Caki2 (cell line): ENCODE data around the gene CERT1. TPM values are rescaled to one million over a fixed set of nuclear protein-coding genes. Genes with fewer than 3 reads are reported as not detected.
A peak's percentile ranks its signal among the peaks of the same experiment; 100 is the strongest.
"Not testable (repeated sequence)": the region's sequence is repeated elsewhere in the genome, so short reads cannot be mapped to it uniquely, and the experiment has no call there.

ENCODE experiments used
- DNase-seq: peaks from one replicate; pipeline ENCODE4 v3.0.0-alpha.2; 2015; ENCODE audit warnings: low read depth
- in situ Hi-C: cut with HindIII; loops from 2 replicates; pipeline ENCODE4 v1.10.0; 2016; ENCODE audit warnings: low sequenced_read_pairs, low pct_unique_long_range_greater_than_20kb, mixed read lengths
- total RNA-seq: library from RNA; depleted of rRNA; stranded (reverse); fragments of >200 nt; shearing (Covaris generic); gene quantifications from 2 replicates; pipeline ENCODE4 v1.2.3, GENCODE V29; 2014; ENCODE audit warnings: low replicate concordance; rRNA removed

CERT1 gene
- total RNA-seq, 1 experiment from 2014 or later: 11.0 TPM

DNA sequence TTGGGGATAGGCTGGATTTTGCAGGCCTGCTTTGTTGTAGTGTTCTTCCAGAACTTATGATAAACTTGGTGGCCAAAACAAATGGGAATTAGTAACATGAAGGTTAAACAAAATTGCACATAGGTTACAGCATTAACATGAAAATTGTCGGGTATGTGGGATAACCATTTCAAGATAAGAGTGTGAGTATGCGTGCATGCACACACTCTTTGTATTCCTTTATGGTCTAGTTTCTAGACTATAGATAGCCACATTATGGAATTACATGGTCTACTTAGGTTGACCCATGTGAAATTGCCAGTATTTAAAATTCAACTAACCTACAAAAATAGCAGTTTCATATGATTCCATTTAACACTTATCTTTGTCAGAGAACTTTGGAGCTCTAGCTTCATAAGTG is 173.0 kb downstream of the CERT1 start:
- in situ Hi-C loops: no loop called here
- DNase-seq: no peak

DNA sequence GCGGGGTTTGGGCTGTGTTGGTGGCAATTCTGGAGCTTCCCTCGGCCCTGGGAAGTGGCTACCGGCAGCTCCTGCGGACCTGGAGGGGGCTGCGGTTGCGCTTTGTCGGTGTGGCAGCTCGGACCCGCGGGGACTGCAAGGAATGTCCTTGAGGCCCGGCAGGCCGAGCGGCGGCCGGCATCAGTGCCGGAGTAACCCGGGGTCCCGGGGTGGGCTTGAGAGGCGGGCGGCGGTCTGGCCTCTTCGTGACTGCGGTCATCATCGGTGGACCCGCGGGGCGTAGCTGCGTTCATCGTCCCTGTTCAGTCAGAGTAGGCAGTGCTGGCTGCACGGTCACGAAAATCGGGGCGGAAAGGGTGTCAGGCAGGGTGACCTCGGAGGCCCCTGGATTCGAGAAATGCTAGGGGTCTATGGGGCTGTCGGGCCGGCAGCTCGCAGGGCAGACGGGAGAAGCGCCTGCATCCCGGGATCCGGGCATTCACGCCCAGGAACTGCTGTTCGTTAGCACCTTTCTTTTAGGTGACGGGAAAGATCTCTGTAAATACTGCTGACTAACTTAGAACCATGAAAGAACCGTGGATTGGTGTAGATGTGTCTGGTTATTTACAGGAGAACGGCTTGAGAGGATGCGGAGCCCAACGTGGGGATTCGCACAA is 173.9 kb downstream of the CERT1 start:
- in situ Hi-C loops: no loop called here
- DNase-seq: peak; percentile 23

DNA sequence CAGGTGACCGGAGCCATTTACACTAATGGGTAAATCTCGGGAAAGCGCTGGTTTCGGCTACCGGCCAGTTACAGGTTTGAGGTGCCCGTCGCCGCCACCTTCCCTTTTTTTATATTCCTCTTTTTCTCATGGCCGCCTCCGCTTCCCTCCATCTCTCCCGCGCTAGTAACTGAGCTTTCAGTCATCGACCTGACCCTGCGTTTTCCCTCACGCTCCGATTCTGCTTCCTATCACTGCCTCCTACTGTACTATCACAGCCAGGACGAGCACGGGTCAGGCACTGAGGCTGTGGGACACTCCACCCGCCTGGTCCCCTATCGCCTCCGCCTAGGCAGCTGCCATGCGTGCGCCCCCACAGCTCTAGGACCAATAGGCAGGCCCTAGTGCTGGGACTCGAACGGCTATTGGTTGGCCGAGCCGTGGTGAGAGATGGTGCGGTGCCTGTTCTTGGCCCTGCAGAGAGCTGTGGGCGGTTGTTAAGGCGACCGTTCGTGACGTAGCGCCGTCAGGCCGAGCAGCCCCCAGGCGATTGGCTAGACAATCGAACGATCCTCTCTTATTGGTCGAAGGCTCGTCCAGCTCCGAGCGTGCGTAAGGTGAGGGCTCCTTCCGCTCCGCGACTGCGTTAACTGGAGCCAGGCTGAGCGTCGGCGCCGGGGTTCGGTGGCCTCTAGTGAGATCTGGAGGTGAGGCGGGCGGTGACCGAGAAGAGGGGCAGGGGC is 174.7 kb downstream of the CERT1 start, which contains the start of gene HMGCR:
Gene HMGCR, plus strand, starts transcription at position 606 of the 722 bp plus-strand sequence. CDS start 5,386 bp downstream, outside the sequence.
- in situ Hi-C loops: no loop called here
- peak; percentile 99 for DNase-seq

DNA sequence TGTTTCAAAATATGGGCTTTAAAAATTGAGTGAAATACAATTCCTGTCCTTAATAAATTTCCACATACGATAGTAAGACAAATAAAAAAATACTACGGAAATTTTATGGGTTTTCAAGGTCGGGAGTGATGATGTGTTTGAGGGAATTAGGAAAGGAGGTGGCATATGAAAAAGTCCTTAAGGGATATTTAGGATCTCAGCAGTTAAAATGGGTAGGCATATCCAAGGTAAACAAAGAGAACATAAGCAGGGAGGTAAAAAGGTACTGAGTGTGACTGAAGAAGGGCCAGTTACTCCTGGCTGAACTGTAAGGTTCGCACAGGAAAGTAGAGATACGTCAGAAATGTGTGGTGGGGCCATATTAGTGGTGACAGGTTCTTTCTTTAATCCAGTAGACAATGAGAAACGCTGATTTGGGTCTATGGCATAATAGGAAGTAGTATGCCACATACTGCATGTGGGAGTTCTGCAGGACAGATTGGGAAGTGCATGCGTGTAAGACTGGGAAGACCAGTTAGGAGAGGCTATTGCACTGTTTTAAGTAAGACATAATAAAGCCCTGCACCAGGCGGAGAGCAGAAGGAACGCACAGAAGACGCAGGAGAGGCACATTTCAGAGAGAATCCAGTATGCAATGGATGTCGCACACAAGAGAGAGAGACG is 175.3 kb downstream of the CERT1 start:
- in situ Hi-C loops: no loop called here
- DNase-seq: peak; percentile 70

DNA sequence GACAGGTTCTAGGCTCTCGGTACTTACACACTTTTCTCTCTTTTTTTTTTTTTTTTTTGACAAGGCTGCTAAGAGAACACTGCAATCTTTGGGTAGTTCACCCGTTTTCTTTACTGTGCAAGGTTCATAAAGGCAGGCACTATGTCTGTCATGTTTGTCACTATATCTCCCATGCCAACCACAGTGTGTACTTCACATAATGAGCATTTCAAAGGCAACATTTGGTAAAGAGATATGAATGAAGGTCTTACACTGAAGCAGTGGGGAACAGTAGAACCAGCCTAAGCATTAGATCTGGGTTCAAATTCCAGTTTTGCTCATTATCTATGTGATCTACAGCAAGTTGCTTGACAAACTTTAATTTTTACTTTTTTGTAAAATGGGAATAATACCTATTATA is 175.9 kb downstream of the CERT1 start:
- in situ Hi-C loops: no loop called here
- DNase-seq: no peak

DNA sequence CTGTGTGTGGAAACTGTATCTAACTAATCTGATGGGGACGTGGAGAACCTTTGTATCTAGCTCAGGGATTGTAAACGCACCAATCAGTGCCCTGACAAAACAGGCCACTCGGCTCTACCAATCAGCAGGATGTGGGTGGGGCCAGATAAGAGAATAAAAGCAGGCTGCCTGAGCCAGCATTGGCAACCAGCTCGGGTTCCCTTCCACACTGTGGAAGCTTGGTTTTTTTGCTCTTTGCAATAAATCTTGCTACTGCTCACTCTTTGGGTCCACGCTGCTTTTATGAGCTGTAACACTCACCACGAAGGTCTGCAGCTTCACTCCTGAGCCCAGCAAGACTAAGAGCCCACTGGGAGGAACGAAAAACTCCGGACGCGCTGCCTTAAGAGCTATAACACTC is 177.0 kb downstream of the CERT1 start:
- in situ Hi-C loops, DNase-seq: not testable (repeated sequence)

DNA sequence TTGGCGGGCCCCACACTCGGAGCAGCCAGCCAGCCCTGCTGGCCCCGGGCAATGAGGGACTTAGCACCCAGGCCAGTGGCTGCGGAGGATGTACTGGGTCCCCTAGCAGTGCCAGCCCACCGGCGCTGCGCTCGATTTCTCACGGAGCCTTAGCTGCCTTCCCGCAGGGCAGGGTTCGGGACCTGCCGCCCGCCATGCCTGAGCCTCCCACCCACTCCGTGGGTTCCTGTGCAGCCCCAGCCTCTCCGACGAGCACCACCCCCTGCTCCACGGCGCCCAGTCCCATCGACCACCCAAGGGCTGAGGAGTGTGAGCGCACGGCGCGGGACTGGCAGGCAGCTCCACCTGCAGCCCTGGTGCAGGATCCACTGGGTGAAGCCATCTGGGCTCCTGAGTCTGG is 177.7 kb downstream of the CERT1 start:
- DNase-seq, in situ Hi-C loops: not testable (repeated sequence)

DNA sequence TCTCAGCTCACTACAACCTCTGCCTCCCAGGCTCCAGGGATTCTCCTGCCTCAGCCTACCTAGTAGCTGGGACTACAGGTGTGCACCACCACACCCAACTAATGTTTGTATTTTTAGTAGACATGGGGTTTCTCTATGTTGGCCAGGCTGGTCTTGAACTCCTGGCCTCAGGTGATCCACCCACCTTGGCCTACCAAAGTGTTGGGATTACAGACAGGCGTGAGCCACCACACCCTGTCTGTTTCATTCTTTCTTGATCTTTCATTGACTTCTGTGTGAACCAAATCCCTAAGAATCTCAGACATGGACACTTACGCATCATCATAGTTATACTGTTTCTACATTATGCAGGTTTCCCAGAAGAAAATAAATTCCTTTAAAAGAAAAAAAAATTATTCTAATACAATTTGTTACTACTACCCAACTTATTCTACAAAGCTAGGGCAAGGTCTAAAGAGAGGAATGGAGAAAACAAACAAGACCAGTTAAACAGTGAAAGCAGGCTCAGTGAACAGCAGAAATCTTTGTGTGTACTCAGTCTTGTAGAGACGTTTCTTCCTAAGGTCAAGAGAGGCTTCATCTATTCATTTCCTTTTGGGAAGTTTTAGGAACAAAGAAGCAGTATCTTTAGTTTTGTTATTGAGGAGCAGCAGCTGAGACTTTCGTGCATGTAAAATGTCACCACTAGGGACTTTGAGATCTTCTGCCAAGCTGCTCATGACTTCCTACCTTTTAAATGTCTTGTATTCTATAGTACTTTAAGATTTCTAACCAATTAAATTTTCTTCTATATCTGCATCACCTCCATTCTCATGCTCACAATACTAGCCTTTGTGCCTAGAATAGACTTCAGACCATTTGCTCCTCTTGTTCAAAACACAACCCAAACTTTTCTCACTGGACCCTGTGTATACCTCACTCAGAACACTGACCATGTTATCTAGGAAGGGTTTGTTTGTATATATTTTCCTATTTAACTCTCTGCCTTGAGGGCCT is 180.0 kb downstream of the CERT1 start:
- in situ Hi-C loops: no loop called here
- no peak for DNase-seq

DNA sequence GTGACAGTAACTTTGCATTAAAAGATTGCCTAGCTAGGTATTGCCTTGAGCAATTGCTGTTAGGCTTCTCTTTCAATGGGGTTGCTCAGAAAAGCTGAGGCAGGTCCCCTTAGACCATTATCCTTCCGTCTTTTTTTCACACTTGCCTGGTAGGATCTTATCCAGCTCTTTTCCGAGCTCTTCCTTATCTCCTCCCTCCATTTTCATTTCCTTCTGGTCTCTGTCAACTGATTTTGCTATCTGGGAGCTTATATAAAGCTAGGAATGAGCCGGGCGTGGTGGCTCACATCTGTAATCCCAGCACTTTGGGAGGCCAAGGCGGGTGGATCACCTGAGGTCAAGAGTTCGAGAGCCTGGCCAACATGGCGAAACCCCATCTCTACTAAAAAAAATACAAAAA is 181.0 kb downstream of the CERT1 start:
- in situ Hi-C loops: no loop called here

More for the DNA sequence above, 181.0 kb downstream of the CERT1 start:
- no peak for DNase-seq

Other genes with a start within 250 kb of the CERT1 start
- gene HMGCR, start 174.4 kb downstream of the CERT1 start, total RNA-seq: 30.1 and 65.1 TPM in 2 replicates
- 7.1 and 12.8 TPM in 2 replicates for gene POLK, start 262 bp upstream of the CERT1 start, total RNA-seq
- gene ANKDD1B, start 99.8 kb upstream of the CERT1 start, total RNA-seq: 1.5 and 3.6 TPM in 2 replicates
- 6.5 and 13.3 TPM in 2 replicates for gene POC5, start 205.8 kb upstream of the CERT1 start, total RNA-seq